CD4-positive, alpha-beta memory T cell (primary cell): Measurements from ENCODE around the gene SPEM1. TPM values are rescaled to one million over a fixed set of nuclear protein-coding genes. Genes with fewer than 3 reads are reported as not detected.
A peak's percentile ranks its signal among the peaks of the same experiment; 100 is the strongest.

Experiments used
- CTCF ChIA-PET: fragments of 350-600 bp; sonication (Branson Sonifier 250); formaldehyde crosslinking; loops from one replicate; lab custom pipeline; 2021; ENCODE audit warnings: inconsistent platforms; ENCODE audit not compliant: partially characterized antibody; lab: Charles Lee
- POLR2A ChIA-PET: fragments of 350-600 bp; sonication (Branson Sonifier 250); formaldehyde crosslinking; loops from one replicate; lab custom pipeline; 2021; ENCODE audit not compliant: partially characterized antibody; lab: Charles Lee
- DNase-seq, 5 donors: peaks; one replicate each; pipeline versions ENCODE4 v3.0.0 to v3.0.0-alpha.2; 2020 to 2022; ENCODE audit warnings: mixed read lengths in 1 of 5
- H3K27ac ChIP-seq: one replicate; pipeline ENCODE4 v1.7.0; 2013; ENCODE audit warnings: low read depth, low read length
- H3K27me3 ChIP-seq: 2 replicates; pipeline ENCODE4 v1.7.0; 2013; ENCODE audit warnings: mild to moderate bottlenecking, low read length, moderate library complexity; ENCODE audit not compliant: insufficient read depth
- H3K36me3 ChIP-seq: 2 replicates; pipeline ENCODE4 v1.7.0; 2013; ENCODE audit warnings: mild to moderate bottlenecking, low read length, moderate library complexity; ENCODE audit not compliant: insufficient read depth
- H3K4me1 ChIP-seq: 2 replicates; pipeline ENCODE4 v1.7.0; 2013; ENCODE audit warnings: mild to moderate bottlenecking, low read length, moderate library complexity; ENCODE audit not compliant: insufficient read depth
- H3K4me3 ChIP-seq, 2 donors: one replicate each; pipeline ENCODE4 v1.7.0; 2013; ENCODE audit warnings: low read length in 2 of 2, mild to moderate bottlenecking in 1 of 2
- H3K9me3 ChIP-seq, 2 donors: one replicate each; pipeline ENCODE4 v1.7.0; 2013; ENCODE audit warnings: low read length in 2 of 2, control low read depth in 1 of 2; ENCODE audit not compliant: control insufficient read depth in 1 of 2
- H3K27ac Mint-ChIP-seq, 7 donors: one replicate each; pipeline ENCODE4 v1.8.0; 2020 to 2021; ENCODE audit warnings: mixed read lengths in 7 of 7, mild to moderate bottlenecking in 6 of 7, inconsistent platforms in 3 of 7, moderate library complexity in 3 of 7
- H3K27me3 Mint-ChIP-seq, 2 donors: one replicate each; pipeline ENCODE4 v1.8.0; 2020 to 2021; ENCODE audit warnings: mixed read lengths in 2 of 2
- H3K36me3 Mint-ChIP-seq, 2 donors: one replicate each; pipeline ENCODE4 v1.8.0; 2020 to 2021; ENCODE audit warnings: mixed read lengths in 2 of 2, inconsistent platforms in 1 of 2, mild to moderate bottlenecking in 1 of 2
- H3K4me1 Mint-ChIP-seq, 4 donors: one replicate each; pipeline ENCODE4 v1.8.0; 2020 to 2021; ENCODE audit warnings: mixed read lengths in 4 of 4, mild to moderate bottlenecking in 1 of 4
- H3K4me3 Mint-ChIP-seq, 8 donors: one replicate each; pipeline ENCODE4 v1.8.0; 2020 to 2021; ENCODE audit warnings: mixed read lengths in 8 of 8, mild to moderate bottlenecking in 7 of 8, moderate library complexity in 6 of 8, inconsistent platforms in 3 of 8
- H3K9me3 Mint-ChIP-seq, 8 donors: one replicate each; pipeline ENCODE4 v1.8.0; 2020 to 2021; ENCODE audit warnings: mixed read lengths in 8 of 8, mild to moderate bottlenecking in 5 of 8, inconsistent platforms in 3 of 8, moderate library complexity in 1 of 8
- intact Hi-C: fragments of 100-400 bp; cut with micrococcal nuclease; formaldehyde crosslinking; loops from one replicate; pipeline ENCODE4 v1.15.1; 2023
- polyA plus RNA-seq, 2 donors: library from polyadenylated mRNA; unstranded; fragments of 300-500 nt; fragmentation: Illumina TruSeq; gene quantifications; one replicate each; pipeline ENCODE4 v1.2.3, GENCODE V29; 2021
- total RNA-seq, 2 experiments: library from RNA; stranded (reverse); gene quantifications; one replicate each; pipeline ENCODE4 v1.2.3, GENCODE V29; 2021

SPEM1 gene
- total and polyA plus RNA-seq, 4 experiments from 2014 or later: not detected

GRCh38 chr17:7389924-7390910, 29.9 kb upstream of the SPEM1 start:
- Mint-ChIP-seq H3K4me3 (no peak overlapping the region), H3K36me3 (peaks cover 34 to 55% of the 10 kb centered on the region in 2 donors), H3K27ac (peak overlapping the region in 5 of 7 donors; percentile 12 to 65 (median 25)), H3K9me3 (peaks cover 0 to 3% (median 0%) of the 10 kb centered on the region in 8 donors), H3K27me3 (no peaks in the 10 kb centered on the region), H3K4me1 (peaks cover 11 to 51% (median 32%) of the 10 kb centered on the region in 4 donors)
- Histone ChIP-seq H3K9me3 (no peaks in the 10 kb centered on the region), H3K27ac (peak overlapping the region; percentile 10), H3K4me1 (peaks cover 48% of the 10 kb centered on the region), H3K4me3 (no peak overlapping the region), H3K36me3 (peaks cover 42% of the 10 kb centered on the region), H3K27me3 (no peaks in the 10 kb centered on the region)
- ChIA-PET CTCF (interaction anchor here (1.0 to 3.3 kb wide), 2 partner anchors 34 to 47 kb away, joined by 3 to 14 read pairs; partner anchors contain the start of gene TMEM95), POLR2A (interaction anchor here (0.7 to 6.8 kb wide), 4 partner anchors 10 to 48 kb away, joined by 3 to 69 read pairs (median 3); partner anchors contain the start of gene TMEM256)
- DNase-seq: no peak
- intact Hi-C loops: loop anchor here (5.0 kb wide), 1 partner anchor 38 kb away; the partner anchor contains the start of gene KCTD11

- Mint-ChIP-seq H3K9me3 (peaks cover 0 to 3% (median 0%) of the 10 kb centered on the region in 8 donors), H3K27ac (peak overlapping the region in 4 of 7 donors; percentile 35 to 70 (median 57)), H3K4me1 (peaks cover 12 to 47% (median 33%) of the 10 kb centered on the region in 4 donors), H3K27me3 (no peaks in the 10 kb centered on the region), H3K4me3 (peak overlapping the region in 3 of 8 donors; percentile 29 to 83 (median 58)), H3K36me3 (peaks cover 34 to 52% of the 10 kb centered on the region in 2 donors)
- Histone ChIP-seq H3K36me3 (peaks cover 42% of the 10 kb centered on the region), H3K9me3 (no peaks in the 10 kb centered on the region), H3K4me3 (no peak overlapping the region), H3K27me3 (no peaks in the 10 kb centered on the region), H3K27ac (no peak overlapping the region), H3K4me1 (peaks cover 48% of the 10 kb centered on the region)
- ChIA-PET CTCF (no interaction called here), POLR2A (no interaction called here)
- no peak for DNase-seq
- intact Hi-C loops: loop anchor here (5.0 kb wide), 1 partner anchor 39 kb away; the partner anchor contains the start of gene KCTD11
Observed at GRCh38 chr17:7391307-7391706, 28.8 kb upstream of the SPEM1 start.

GRCh38 chr17:7392696-7393612, 27.2 kb upstream of the SPEM1 start:
- peak overlapping the region; percentile 78 to 94 for H3K4me3 ChIP-seq
- no peaks in the 10 kb centered on the region for H3K27me3 Mint-ChIP-seq
- CTCF ChIA-PET: interaction anchor here (0.6 to 3.4 kb wide), 4 partner anchors 35 to 44 kb away, joined by 3 to 8 read pairs (median 4); no protein-coding TSS in a partner anchor

GRCh38 chr17:7393613-7394451, 26.3 kb upstream of the SPEM1 start:
- H3K4me1 ChIP-seq: peaks cover 48% of the 10 kb centered on the region
- H3K9me3 ChIP-seq: no peaks in the 10 kb centered on the region
- intact Hi-C loops: loop anchor here (1.0 to 5.0 kb wide), 4 partner anchors 10 to 42 kb away; partner anchors contain the start of genes KCTD11, TMEM102 and TMEM256

More at GRCh38 chr17:7392696-7393612, 27.2 kb upstream of the SPEM1 start:
- intact Hi-C loops: loop anchor here (5.0 kb wide), 1 partner anchor 41 kb away; the partner anchor contains the start of gene KCTD11
- POLR2A ChIA-PET: interaction anchor here (0.9 to 4.3 kb wide), 8 partner anchors 9 to 293 kb away, joined by 3 to 57 read pairs (median 8); partner anchors contain the start of genes NEURL4, POLR2A, TMEM102 and TMEM256
- Mint-ChIP-seq H3K36me3 (peaks cover 34 to 45% of the 10 kb centered on the region in 2 donors), H3K27ac (peak overlapping the region in 5 of 7 donors; percentile 50 to 98 (median 88)), H3K4me3 (peak overlapping the region; percentile 93 to 97 (median 96)), H3K9me3 (peaks cover 0 to 3% (median 0%) of the 10 kb centered on the region in 8 donors), H3K4me1 (peaks cover 12 to 47% (median 33%) of the 10 kb centered on the region in 4 donors)
- Histone ChIP-seq H3K4me1 (peaks cover 48% of the 10 kb centered on the region), H3K27ac (peak overlapping the region; percentile 91), H3K27me3 (no peaks in the 10 kb centered on the region), H3K9me3 (no peaks in the 10 kb centered on the region), H3K36me3 (peaks cover 42% of the 10 kb centered on the region)
- no peak for DNase-seq

GRCh38 chr17:7394452-7395191, 25.5 kb upstream of the SPEM1 start, which contains the start of gene PLSCR3:
Gene PLSCR3 (minus strand): TSS chr17:7394525. CDS start chr17:7394110, 415 bp downstream.
- Mint-ChIP-seq H3K9me3 (peaks cover 0 to 3% (median 0%) of the 10 kb centered on the region in 8 donors), H3K36me3 (peaks cover 28 to 32% of the 10 kb centered on the region in 2 donors), H3K4me3 (peak within 1 kb of the TSS; percentile 93 to 97 (median 96)), H3K4me1 (peaks cover 13 to 44% (median 31%) of the 10 kb centered on the region in 4 donors), H3K27ac (peak within 1 kb of the TSS; percentile 92 to 98 (median 94)), H3K27me3 (no peaks in the 10 kb centered on the region)
- DNase-seq: peak; percentile 76 to 88 (median 83)
- H3K27me3 ChIP-seq: no peaks in the 10 kb centered on the region
- peaks cover 44% of the 10 kb centered on the region for H3K4me1 ChIP-seq
- intact Hi-C loops: loop anchor here (1.0 to 5.0 kb wide), 4 partner anchors 10 to 42 kb away; partner anchors contain the start of genes KCTD11, TMEM102 and TMEM256
- peak within 1 kb of the TSS; percentile 91 for H3K27ac ChIP-seq
- ChIA-PET POLR2A (interaction anchor here (0.6 to 4.3 kb wide), 13 partner anchors 9 to 189 kb away, joined by 3 to 57 read pairs (median 6); partner anchors contain the start of genes ACADVL, ACAP1, DLG4 and MPDU1), CTCF (interaction anchor here (0.8 to 3.4 kb wide), 3 partner anchors 37 to 166 kb away, joined by 3 to 8 read pairs (median 4); no protein-coding TSS in a partner anchor)
- peak within 1 kb of the TSS; percentile 78 to 94 for H3K4me3 ChIP-seq
- H3K9me3 ChIP-seq: no peaks in the 10 kb centered on the region
- H3K36me3 ChIP-seq: peaks cover 29% of the 10 kb centered on the region

More at GRCh38 chr17:7393613-7394451, 26.3 kb upstream of the SPEM1 start:
- H3K4me3 ChIP-seq: peak overlapping the region; percentile 78 to 94
- peaks cover 37% of the 10 kb centered on the region for H3K36me3 ChIP-seq
- H3K9me3 Mint-ChIP-seq: peaks cover 0 to 3% (median 0%) of the 10 kb centered on the region in 8 donors
- peak; percentile 53 to 84 (median 76) for DNase-seq
- peak overlapping the region; percentile 93 to 97 (median 96) for H3K4me3 Mint-ChIP-seq
- no peaks in the 10 kb centered on the region for H3K27me3 ChIP-seq
- peaks cover 34 to 40% of the 10 kb centered on the region in 2 donors for H3K36me3 Mint-ChIP-seq
- CTCF ChIA-PET: interaction anchor here (0.8 to 3.4 kb wide), 3 partner anchors 37 to 167 kb away, joined by 3 to 8 read pairs (median 4); no protein-coding TSS in a partner anchor
- H3K27me3 Mint-ChIP-seq: no peaks in the 10 kb centered on the region
- POLR2A ChIA-PET: interaction anchor here (0.9 to 4.3 kb wide), 13 partner anchors 10 to 293 kb away, joined by 3 to 57 read pairs (median 6); partner anchors contain the start of genes ACADVL, ACAP1, DLG4 and MPDU1
- H3K4me1 Mint-ChIP-seq: peaks cover 12 to 47% (median 33%) of the 10 kb centered on the region in 4 donors
- peak overlapping the region; percentile 92 to 98 (median 94) for H3K27ac Mint-ChIP-seq
- peak overlapping the region; percentile 91 for H3K27ac ChIP-seq
